Calu3 (cell line): ENCODE measurements around the gene ZNF536. TPM values are rescaled to one million over a fixed set of nuclear protein-coding genes. Genes with fewer than 3 reads are reported as not detected.
"Not testable (repeated sequence)": the region's sequence is repeated elsewhere in the genome, so short reads cannot be mapped to it uniquely, and the experiment has no call there.

Experiments used
- BruUV-seq: library from RNA; stranded (reverse); fragments of 400-500 nt; replicated peaks from 2 replicates; lab custom pipeline; 2021; lab: Mats Ljungman, UMichigan
- CTCF ChIA-PET: fragments of 300-600 bp; sonication (Branson Sonifier 250); formaldehyde crosslinking; loops from one replicate; lab custom pipeline; 2022; ENCODE audit warnings: antibody characterized with exemption; lab: Charles Lee
- DNase-seq: peaks from one replicate; pipeline ENCODE4 v3.0.0; 2022
- H3K27ac Mint-ChIP-seq: one replicate; pipeline ENCODE4 v1.8.0; 2022; ENCODE audit warnings: mixed read lengths; ENCODE audit not compliant: unreplicated experiment
- H3K27me3 Mint-ChIP-seq: one replicate; pipeline ENCODE4 v1.8.0; 2022; ENCODE audit warnings: mixed read lengths; ENCODE audit not compliant: unreplicated experiment
- H3K36me3 Mint-ChIP-seq: one replicate; pipeline ENCODE4 v1.8.0; 2022; ENCODE audit warnings: mild to moderate bottlenecking, moderate library complexity, mixed read lengths; ENCODE audit not compliant: insufficient read depth, unreplicated experiment
- H3K4me1 Mint-ChIP-seq: one replicate; pipeline ENCODE4 v1.8.0; 2022; ENCODE audit warnings: mild to moderate bottlenecking, low read depth, mixed read lengths; ENCODE audit not compliant: unreplicated experiment
- H3K4me3 Mint-ChIP-seq: one replicate; pipeline ENCODE4 v1.8.0; 2022; ENCODE audit warnings: mild to moderate bottlenecking, low read depth, moderate library complexity, mixed read lengths; ENCODE audit not compliant: unreplicated experiment
- H3K9me3 Mint-ChIP-seq: one replicate; pipeline ENCODE4 v1.8.0; 2022; ENCODE audit warnings: low read depth, mixed read lengths; ENCODE audit not compliant: unreplicated experiment
- CTCF ChIP-seq: fragments of 200-600 bp; IDR thresholded peaks from one replicate; pipeline ENCODE4 v1.8.0; 2022; ENCODE audit warnings: antibody characterized with exemption; ENCODE audit not compliant: unreplicated experiment
- intact Hi-C: fragments of 100-400 bp; cut with micrococcal nuclease; formaldehyde crosslinking; loops from one replicate; pipeline ENCODE4 v1.10.0; 2022; ENCODE audit not compliant: unreplicated experiment
- total RNA-seq: library from RNA; stranded (reverse); gene quantifications from 2 replicates; pipeline ENCODE4 v1.2.3, GENCODE V29; 2022

The ZNF536 gene
- total RNA-seq, 1 experiment from 2014 or later = not detected

- Mint-ChIP-seq H3K4me1 (no peaks in the 10 kb centered on the region), H3K4me3 (no peak overlapping the region), H3K9me3 (peaks cover 25% of the 10 kb centered on the region), H3K36me3 (no peaks in the 10 kb centered on the region), H3K27ac (no peak overlapping the region), H3K27me3 (no peaks in the 10 kb centered on the region)
- intact Hi-C loops = no loop called here
- no peak for DNase-seq
- CTCF ChIA-PET = no interaction called here
- no TSS peak for BruUV-seq
- TF ChIP-seq CTCF = no peak
Measured at GRCh38 chr19:30481823-30482222, 109.6 kb downstream of the ZNF536 start.

GRCh38 chr19:30482956-30483355, 110.8 kb downstream of the ZNF536 start:
- intact Hi-C loops = no loop called here
- BruUV-seq = no TSS peak
- Mint-ChIP-seq H3K36me3 (no peaks in the 10 kb centered on the region), H3K4me3 (no peak overlapping the region), H3K9me3 (peaks cover 22% of the 10 kb centered on the region), H3K27me3 (no peaks in the 10 kb centered on the region), H3K27ac (no peak overlapping the region), H3K4me1 (no peaks in the 10 kb centered on the region)
- CTCF ChIA-PET = interaction anchor here (0.6 kb wide), 1 partner anchor 345 kb away, joined by 3 read pairs; no protein-coding TSS in a partner anchor
- no peak for DNase-seq
- TF ChIP-seq CTCF = no peak

GRCh38 chr19:30486250-30486649, 114.1 kb downstream of the ZNF536 start:
- BruUV-seq, H3K36me3 Mint-ChIP-seq, H3K4me1 Mint-ChIP-seq, H3K4me3 Mint-ChIP-seq, intact Hi-C loops, CTCF ChIA-PET, DNase-seq, H3K27me3 Mint-ChIP-seq, H3K27ac Mint-ChIP-seq: not testable (repeated sequence)
- H3K9me3 Mint-ChIP-seq = peaks cover 14% of the 10 kb centered on the region

- Mint-ChIP-seq H3K4me3 (no peak overlapping the region), H3K9me3 (peaks cover 10% of the 10 kb centered on the region), H3K36me3 (no peaks in the 10 kb centered on the region), H3K4me1 (no peaks in the 10 kb centered on the region), H3K27me3 (no peaks in the 10 kb centered on the region), H3K27ac (no peak overlapping the region)
- no TSS peak for BruUV-seq
- no peak for DNase-seq
- intact Hi-C loops = no loop called here
- CTCF ChIA-PET = no interaction called here
- no peak for TF ChIP-seq CTCF
Measured at GRCh38 chr19:30487178-30487577, 115.0 kb downstream of the ZNF536 start.

- no peak for TF ChIP-seq CTCF
- no TSS peak for BruUV-seq
- intact Hi-C loops = no loop called here
- Mint-ChIP-seq H3K27me3 (no peaks in the 10 kb centered on the region), H3K27ac (no peak overlapping the region), H3K36me3 (no peaks in the 10 kb centered on the region), H3K4me1 (no peaks in the 10 kb centered on the region), H3K4me3 (no peak overlapping the region), H3K9me3 (peaks cover 10% of the 10 kb centered on the region)
- no peak for DNase-seq
- CTCF ChIA-PET = no interaction called here
Measured at GRCh38 chr19:30488191-30488590, 116.0 kb downstream of the ZNF536 start.
